T-helper 17 cell (primary cell): ENCODE measurements around the gene CMBL. TPM values are rescaled to one million over a fixed set of nuclear protein-coding genes. Genes with fewer than 3 reads are reported as not detected.

ENCODE experiments used
- ATAC-seq: fragments of 150-1000 bp; cut with Tn5 transposase; 2 replicates; pipeline ENCODE4 v1.10.0; 2021; ENCODE audit warnings: mild to moderate bottlenecking, moderate library complexity
- DNase-seq, 3 donors: peaks; one replicate each; pipeline versions ENCODE4 v3.0.0 to v3.0.0-alpha.2; 2020 to 2021
- H3K9me3 ChIP-seq: one replicate; pipeline ENCODE4 v1.7.0; 2013; ENCODE audit warnings: low read length, mild to moderate bottlenecking; ENCODE audit not compliant: control insufficient read depth, poor library complexity, severe bottlenecking
- H3K27ac Mint-ChIP-seq: one replicate; pipeline ENCODE4 v1.8.0; 2022; ENCODE audit warnings: mild to moderate bottlenecking, moderate library complexity, mixed read lengths
- H3K27me3 Mint-ChIP-seq: one replicate; pipeline ENCODE4 v1.8.0; 2022; ENCODE audit warnings: mixed read lengths
- H3K36me3 Mint-ChIP-seq: one replicate; pipeline ENCODE4 v1.8.0; 2022; ENCODE audit warnings: low read depth, mixed read lengths
- H3K4me1 Mint-ChIP-seq: one replicate; pipeline ENCODE4 v1.8.0; 2022; ENCODE audit warnings: mild to moderate bottlenecking, mixed read lengths
- H3K4me3 Mint-ChIP-seq: one replicate; pipeline ENCODE4 v1.8.0; 2022; ENCODE audit warnings: mild to moderate bottlenecking, moderate library complexity, mixed read lengths
- total RNA-seq, 4 donors: library from RNA in 2 of 4; stranded (reverse) in 2 of 4; gene quantifications; one replicate each; pipeline ENCODE4 v1.2.3 and lab custom pipeline; 2022 to 2026

Gene CMBL
- total RNA-seq, 2 donors from 2014 or later = 0.22 to 0.39 TPM

GRCh38 chr5:10339958-10340357 lies 32.3 kb upstream of the CMBL start:
- Mint-ChIP-seq H3K27me3 (peaks cover 9% of the 10 kb centered on the region), H3K4me1 (peaks cover 2% of the 10 kb centered on the region), H3K36me3 (peaks cover 7% of the 10 kb centered on the region), H3K27ac (no peak overlapping the region), H3K4me3 (no peak overlapping the region)
- no peaks in the 10 kb centered on the region for H3K9me3 ChIP-seq
- no peak for DNase-seq
- no peak for ATAC-seq

GRCh38 chr5:10339058-10339811 lies 31.5 kb upstream of the CMBL start:
- Mint-ChIP-seq H3K4me3 (no peak overlapping the region), H3K36me3 (peaks cover 7% of the 10 kb centered on the region), H3K27me3 (peaks cover 16% of the 10 kb centered on the region), H3K27ac (no peak overlapping the region), H3K4me1 (peaks cover 2% of the 10 kb centered on the region)
- no peak for DNase-seq
- no peak for ATAC-seq
- H3K9me3 ChIP-seq = no peaks in the 10 kb centered on the region

GRCh38 chr5:10338686-10339057 lies 31.0 kb upstream of the CMBL start:
- Mint-ChIP-seq H3K4me3 (no peak overlapping the region), H3K27me3 (peaks cover 17% of the 10 kb centered on the region), H3K36me3 (peaks cover 7% of the 10 kb centered on the region), H3K4me1 (peaks cover 2% of the 10 kb centered on the region), H3K27ac (no peak overlapping the region)
- ATAC-seq = no peak
- no peaks in the 10 kb centered on the region for H3K9me3 ChIP-seq
- DNase-seq = no peak

- no peak overlapping the region for H3K27ac Mint-ChIP-seq
- H3K4me1 Mint-ChIP-seq = peaks cover 7% of the 10 kb centered on the region
- ATAC-seq (no peak), DNase-seq (no peak)
- H3K4me3 Mint-ChIP-seq = no peak overlapping the region
- no peaks in the 10 kb centered on the region for H3K9me3 ChIP-seq
- peaks cover 9% of the 10 kb centered on the region for H3K36me3 Mint-ChIP-seq
- H3K27me3 Mint-ChIP-seq = peaks cover 24% of the 10 kb centered on the region
Observed at GRCh38 chr5:10337986-10338385, 30.3 kb upstream of the CMBL start.

GRCh38 chr5:10337107-10337506 lies 29.4 kb upstream of the CMBL start:
- no peak overlapping the region for H3K4me3 Mint-ChIP-seq
- H3K9me3 ChIP-seq = no peaks in the 10 kb centered on the region
- peaks cover 10% of the 10 kb centered on the region for H3K4me1 Mint-ChIP-seq
- H3K36me3 Mint-ChIP-seq = peaks cover 11% of the 10 kb centered on the region
- ATAC-seq = no peak
- no peak for DNase-seq
- H3K27ac Mint-ChIP-seq = no peak overlapping the region
- peaks cover 32% of the 10 kb centered on the region for H3K27me3 Mint-ChIP-seq

- Mint-ChIP-seq H3K27me3 (peaks cover 44% of the 10 kb centered on the region), H3K36me3 (peaks cover 15% of the 10 kb centered on the region), H3K4me1 (peaks cover 17% of the 10 kb centered on the region), H3K27ac (no peak overlapping the region), H3K4me3 (no peak overlapping the region)
- ATAC-seq (no peak), DNase-seq (no peak)
- H3K9me3 ChIP-seq = no peaks in the 10 kb centered on the region
Observed at GRCh38 chr5:10335711-10336470, 28.2 kb upstream of the CMBL start.

GRCh38 chr5:10334831-10335230 lies 27.1 kb upstream of the CMBL start:
- Mint-ChIP-seq H3K4me1 (peaks cover 17% of the 10 kb centered on the region), H3K4me3 (no peak overlapping the region), H3K27ac (no peak overlapping the region), H3K36me3 (peaks cover 15% of the 10 kb centered on the region), H3K27me3 (peaks cover 45% of the 10 kb centered on the region)
- ATAC-seq (no peak), DNase-seq (no peak)
- H3K9me3 ChIP-seq = no peaks in the 10 kb centered on the region

GRCh38 chr5:10333154-10334006 lies 25.7 kb upstream of the CMBL start:
- peaks cover 50% of the 10 kb centered on the region for H3K27me3 Mint-ChIP-seq
- peak overlapping the region; percentile 89 for H3K4me3 Mint-ChIP-seq
- H3K27ac Mint-ChIP-seq = peak overlapping the region; percentile 60
- no peaks in the 10 kb centered on the region for H3K9me3 ChIP-seq
- peaks cover 17% of the 10 kb centered on the region for H3K4me1 Mint-ChIP-seq
- DNase-seq (no peak), ATAC-seq (peak; percentile 50)
- peaks cover 13% of the 10 kb centered on the region for H3K36me3 Mint-ChIP-seq

- peaks cover 13% of the 10 kb centered on the region for H3K36me3 Mint-ChIP-seq
- no peak for ATAC-seq
- H3K27me3 Mint-ChIP-seq = peaks cover 50% of the 10 kb centered on the region
- DNase-seq = no peak
- peaks cover 17% of the 10 kb centered on the region for H3K4me1 Mint-ChIP-seq
- no peaks in the 10 kb centered on the region for H3K9me3 ChIP-seq
- H3K4me3 Mint-ChIP-seq = no peak overlapping the region
- H3K27ac Mint-ChIP-seq = no peak overlapping the region
Observed at GRCh38 chr5:10332301-10332700, 24.6 kb upstream of the CMBL start.

GRCh38 chr5:10331341-10331796 lies 23.7 kb upstream of the CMBL start:
- Mint-ChIP-seq H3K36me3 (peaks cover 11% of the 10 kb centered on the region), H3K4me3 (no peak overlapping the region), H3K27me3 (peaks cover 50% of the 10 kb centered on the region), H3K27ac (no peak overlapping the region), H3K4me1 (peaks cover 15% of the 10 kb centered on the region)
- no peak for DNase-seq
- H3K9me3 ChIP-seq = no peaks in the 10 kb centered on the region
- ATAC-seq = no peak

GRCh38 chr5:10330511-10331230 lies 23.0 kb upstream of the CMBL start:
- H3K9me3 ChIP-seq = no peaks in the 10 kb centered on the region
- Mint-ChIP-seq H3K27ac (no peak overlapping the region), H3K4me3 (no peak overlapping the region), H3K36me3 (peaks cover 11% of the 10 kb centered on the region), H3K27me3 (peaks cover 48% of the 10 kb centered on the region), H3K4me1 (peaks cover 15% of the 10 kb centered on the region)
- DNase-seq (no peak), ATAC-seq (no peak)

- Mint-ChIP-seq H3K36me3 (peaks cover 8% of the 10 kb centered on the region), H3K4me1 (peaks cover 15% of the 10 kb centered on the region), H3K27me3 (peaks cover 41% of the 10 kb centered on the region), H3K4me3 (no peak overlapping the region), H3K27ac (no peak overlapping the region)
- H3K9me3 ChIP-seq = no peaks in the 10 kb centered on the region
- no peak for DNase-seq
- ATAC-seq = no peak
Observed at GRCh38 chr5:10329820-10330481, 22.2 kb upstream of the CMBL start.
